GM12891 (cell line): ENCODE measurements around the gene KLHL3.

Experiments
- DNase-seq: peaks from one replicate; pipeline ENCODE4 v3.0.0; 2011; ENCODE audit warnings: low spot score; ENCODE audit not compliant: insufficient read length
- FAIRE-seq: peaks from 2 replicates; lab custom pipeline; 2011; peaks lifted over from hg19 to GRCh38; lab: Jason Lieb, UNC
- PAX5 ChIP-seq: IDR thresholded peaks from 2 replicates; pipeline ENCODE4 v1.6.1; 2011; ENCODE audit warnings: low read length, moderate library complexity, mild to moderate bottlenecking; ENCODE audit not compliant: insufficient read depth, severe bottlenecking
- POLR2A ChIP-seq: IDR thresholded peaks from 2 replicates; pipeline ENCODE4 v1.6.1; 2011; ENCODE audit warnings: low read depth, low read length, control low read depth
- POLR2AphosphoS5 ChIP-seq: IDR thresholded peaks from 2 replicates; pipeline ENCODE4 v1.6.1; 2011; ENCODE audit warnings: low read depth, low read length, control low read depth
- POU2F2 ChIP-seq: IDR thresholded peaks from 2 replicates; pipeline ENCODE4 v1.6.1; 2011; ENCODE audit warnings: low read depth, mild to moderate bottlenecking, control low read depth, low read length, moderate library complexity
- SPI1 ChIP-seq: IDR thresholded peaks from 2 replicates; pipeline ENCODE4 v1.6.1; 2011; ENCODE audit warnings: low read depth, low read length, control low read depth
- TAF1 ChIP-seq: IDR thresholded peaks from 2 replicates; pipeline ENCODE4 v1.6.1; 2011; ENCODE audit warnings: low read depth, low read length, control low read depth

The KLHL3 gene

DNA sequence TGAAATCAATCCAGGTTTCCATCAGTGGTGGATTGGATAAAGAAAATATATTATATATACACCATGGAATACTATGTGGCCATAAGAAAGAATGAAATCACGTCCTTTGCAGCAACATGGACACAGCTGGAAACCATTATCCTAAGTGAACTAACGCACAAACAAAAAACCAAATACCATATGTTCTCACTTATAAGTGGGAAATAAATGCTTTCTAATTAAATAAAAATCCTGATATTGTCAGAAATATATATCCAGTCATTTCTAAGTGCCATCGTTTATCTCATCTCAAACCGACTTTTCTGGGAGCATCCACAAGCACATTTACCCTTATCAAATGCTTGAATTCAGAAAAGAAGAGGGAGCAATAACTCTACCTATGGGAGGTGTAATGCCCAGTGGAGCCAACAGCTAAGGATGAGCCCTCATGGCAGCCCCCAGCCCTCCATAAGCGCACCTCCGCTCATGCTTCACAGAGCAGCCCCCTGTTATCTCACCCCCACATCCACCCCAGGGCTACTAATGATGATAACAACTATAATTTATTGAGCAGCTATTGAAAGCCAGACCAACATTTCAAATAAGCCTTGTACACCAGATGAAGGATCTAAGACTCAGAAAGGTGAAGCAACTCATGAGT is 135.0 kb downstream of the KLHL3 start:
- no peak for DNase-seq
- TF ChIP-seq PAX5 (no peak), POLR2A (no peak), POU2F2 (no peak), TAF1 (no peak), POLR2AphosphoS5 (no peak)
- no peak for FAIRE-seq

GRCh38 chr5:137599457-137599856 is 136.4 kb downstream of the KLHL3 start:
- no peak for FAIRE-seq
- no peak for DNase-seq
- no peak for TF ChIP-seq POLR2AphosphoS5
- TF ChIP-seq POU2F2: no peak
- no peak for TF ChIP-seq POLR2A
- no peak for TF ChIP-seq PAX5

GRCh38 chr5:137598399-137598798 is 137.5 kb downstream of the KLHL3 start:
- no peak for FAIRE-seq
- no peak for TF ChIP-seq SPI1
- TF ChIP-seq PAX5: no peak
- TF ChIP-seq TAF1: no peak
- TF ChIP-seq POLR2AphosphoS5: no peak
- TF ChIP-seq POU2F2: no peak
- no peak for TF ChIP-seq POLR2A
- DNase-seq: no peak

DNA sequence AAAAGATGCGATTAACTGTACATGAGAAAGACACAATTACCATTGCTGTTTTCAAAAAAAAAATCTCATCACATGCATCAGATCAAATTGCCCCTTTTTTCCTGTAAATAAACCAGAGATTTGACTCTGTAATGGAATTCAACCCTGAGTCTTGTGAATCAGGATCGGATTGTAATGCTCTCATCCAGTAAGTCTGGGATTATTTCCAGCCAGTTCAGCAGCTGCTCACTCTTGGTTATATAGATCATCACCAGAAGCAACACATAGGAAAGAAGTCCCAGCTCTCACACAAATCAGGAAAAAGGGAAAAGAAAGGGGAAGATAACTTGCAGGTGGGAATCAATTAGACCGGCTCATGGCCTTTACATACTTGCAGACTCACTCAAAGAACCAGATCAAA is 138.9 kb downstream of the KLHL3 start:
- FAIRE-seq (no peak), DNase-seq (no peak)
- TF ChIP-seq POU2F2: no peak
- no peak for TF ChIP-seq POLR2AphosphoS5
- no peak for TF ChIP-seq SPI1
- TF ChIP-seq POLR2A: no peak

GRCh38 chr5:137595396-137596079 is 140.4 kb downstream of the KLHL3 start:
- no peak for DNase-seq
- FAIRE-seq: no peak

DNA sequence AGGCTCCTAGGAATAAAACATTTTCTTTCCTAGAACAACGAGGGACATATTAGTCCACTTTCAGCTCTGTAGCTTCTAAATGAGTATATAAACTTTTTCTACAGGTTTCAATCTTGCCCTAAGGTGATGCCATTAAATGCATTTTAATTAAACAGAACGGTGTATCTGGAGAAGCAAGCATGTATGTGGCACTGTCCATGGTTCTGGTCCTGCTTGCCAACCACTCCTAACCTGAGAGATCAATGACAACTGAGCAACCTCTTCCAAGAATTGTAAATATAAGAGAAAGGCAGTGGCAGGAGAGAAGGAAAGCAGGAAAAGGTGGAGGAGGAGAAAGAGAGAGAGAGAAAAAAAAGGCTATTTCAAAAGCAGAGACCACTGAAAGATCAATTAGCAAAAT is 141.2 kb downstream of the KLHL3 start:
- no peak for TF ChIP-seq POLR2AphosphoS5
- TF ChIP-seq SPI1: no peak
- TF ChIP-seq TAF1: no peak
- no peak for TF ChIP-seq POU2F2
- no peak for TF ChIP-seq PAX5
- TF ChIP-seq POLR2A: no peak
- no peak for DNase-seq
- no peak for FAIRE-seq

More at GRCh38 chr5:137595396-137596079, 140.4 kb downstream of the KLHL3 start:
- TF ChIP-seq POLR2A: no peak
- no peak for TF ChIP-seq PAX5
- TF ChIP-seq POLR2AphosphoS5: no peak
- no peak for TF ChIP-seq SPI1
- no peak for TF ChIP-seq POU2F2
- TF ChIP-seq TAF1: no peak

GRCh38 chr5:137592317-137592716 is 143.6 kb downstream of the KLHL3 start:
- no peak for FAIRE-seq
- TF ChIP-seq SPI1: no peak
- TF ChIP-seq POU2F2: no peak
- TF ChIP-seq POLR2A: no peak
- TF ChIP-seq PAX5: no peak
- no peak for TF ChIP-seq POLR2AphosphoS5
- TF ChIP-seq TAF1: no peak
- no peak for DNase-seq

- TF ChIP-seq PAX5 (no peak), TAF1 (no peak), POLR2AphosphoS5 (no peak), SPI1 (no peak), POLR2A (no peak)
- DNase-seq (no peak), FAIRE-seq (no peak)
These were observed 146.7 kb downstream of the KLHL3 start for GRCh38 chr5:137589185-137589584.

- DNase-seq (no peak), FAIRE-seq (no peak)
- TF ChIP-seq PAX5 (no peak), POLR2AphosphoS5 (no peak), POU2F2 (no peak), TAF1 (no peak), SPI1 (no peak), POLR2A (no peak)
These were observed 148.0 kb downstream of the KLHL3 start for GRCh38 chr5:137587919-137588318.
